GM23338 (cell line): ENCODE measurements around the gene EPHA3. TPM values are rescaled to one million over a fixed set of nuclear protein-coding genes. Genes with fewer than 3 reads are reported as not detected.

Experiments
- ATAC-seq: fragments of 200-7000 bp; cut with Tn5 transposase; 3 replicates; pipeline ENCODE4 v1.9.1; 2020
- DNase-seq: peaks from one replicate; pipeline ENCODE4 v3.0.0-alpha.2; 2015; ENCODE audit warnings: low spot score
- H2AFZ ChIP-seq: fragments of 200-600 bp; sonication (generic); 2 replicates; pipeline ENCODE4 v1.8.0; 2016; ENCODE audit warnings: antibody characterized with exemption, mild to moderate bottlenecking, moderate library complexity
- H3F3A ChIP-seq: fragments of 200-600 bp; sonication (generic); replicated peaks from 2 replicates; pipeline ENCODE4 v1.8.0; 2017; ENCODE audit warnings: antibody characterized with exemption, mixed run types, low read depth
- H3K27ac ChIP-seq: fragments of 200-600 bp; sonication (generic); 2 replicates; pipeline ENCODE4 v1.6.1; 2016; ENCODE audit warnings: low read depth
- H3K27me3 ChIP-seq: fragments of 200-600 bp; sonication (generic); 2 replicates; pipeline ENCODE4 v1.8.0; 2016; ENCODE audit warnings: mild to moderate bottlenecking, mixed run types, moderate library complexity; ENCODE audit not compliant: insufficient read depth
- H3K36me3 ChIP-seq: fragments of 200-600 bp; sonication (generic); 2 replicates; pipeline ENCODE4 v1.8.0; 2016; ENCODE audit warnings: mild to moderate bottlenecking; ENCODE audit not compliant: insufficient read depth
- H3K4me1 ChIP-seq: fragments of 200-600 bp; sonication (generic); 2 replicates; pipeline ENCODE4 v1.8.0; 2016; ENCODE audit warnings: mild to moderate bottlenecking, moderate library complexity; ENCODE audit not compliant: insufficient read depth
- H3K4me2 ChIP-seq: fragments of 200-600 bp; sonication (generic); 2 replicates; pipeline ENCODE4 v1.7.1; 2017; ENCODE audit warnings: mixed run types
- H3K4me3 ChIP-seq: fragments of 200-600 bp; sonication (generic); 2 replicates; pipeline ENCODE4 v1.6.1; 2016; ENCODE audit warnings: mixed run types
- H3K79me2 ChIP-seq: fragments of 200-600 bp; sonication (generic); replicated peaks from 2 replicates; pipeline ENCODE4 v1.8.0; 2017; ENCODE audit warnings: mild to moderate bottlenecking; ENCODE audit not compliant: insufficient read depth
- H3K9me2 ChIP-seq: fragments of 200-600 bp; sonication (generic); 2 replicates; pipeline ENCODE4 v1.8.0; 2017; ENCODE audit not compliant: insufficient read depth
- H4K20me1 ChIP-seq: fragments of 200-600 bp; sonication (generic); replicated peaks from 2 replicates; pipeline ENCODE4 v1.8.0; 2017; ENCODE audit warnings: mild to moderate bottlenecking; ENCODE audit not compliant: insufficient read depth
- H3K27ac Mint-ChIP-seq: 2 replicates; pipeline ENCODE4 v1.8.0; 2020; ENCODE audit warnings: inconsistent platforms, mild to moderate bottlenecking, moderate library complexity, mixed read lengths
- H3K27me3 Mint-ChIP-seq: 3 replicates; pipeline ENCODE4 v1.8.0; 2022; ENCODE audit warnings: low read depth, mild to moderate bottlenecking, moderate library complexity, mixed read lengths, inconsistent platforms; ENCODE audit not compliant: insufficient read depth, poor library complexity
- H3K36me3 Mint-ChIP-seq: 3 replicates; pipeline ENCODE4 v1.8.0; 2021; ENCODE audit warnings: low read depth, mild to moderate bottlenecking, inconsistent platforms, moderate library complexity, mixed read lengths
- H3K4me1 Mint-ChIP-seq: 3 replicates; pipeline ENCODE4 v1.8.0; 2020; ENCODE audit warnings: mild to moderate bottlenecking, inconsistent platforms, mixed read lengths
- H3K4me3 Mint-ChIP-seq: 3 replicates; pipeline ENCODE4 v1.8.0; 2021; ENCODE audit warnings: moderate library complexity, mild to moderate bottlenecking, inconsistent platforms, mixed read lengths
- H3K9me3 Mint-ChIP-seq: 3 replicates; pipeline ENCODE4 v1.8.0; 2020; ENCODE audit warnings: moderate library complexity, mild to moderate bottlenecking, inconsistent platforms, mixed read lengths
- CREB1 ChIP-seq: fragments of 250-450 bp; sonication (Bioruptor Pico); IDR thresholded peaks from 2 replicates; pipeline ENCODE4 v1.5.0; 2020; ENCODE audit warnings: low read depth, mild to moderate bottlenecking, moderate library complexity
- EZH2 ChIP-seq: fragments of 200-600 bp; sonication (generic); IDR thresholded peaks from one replicate; pipeline ENCODE4 v1.8.0; 2017; ENCODE audit warnings: antibody characterized with exemption, mild to moderate bottlenecking, low read depth; ENCODE audit not compliant: unreplicated experiment
- POLR2AphosphoS5 ChIP-seq: IDR thresholded peaks from 2 replicates; pipeline ENCODE4 v1.6.1; 2016; ENCODE audit warnings: antibody characterized with exemption, low read depth
- STAT1 ChIP-seq: IDR thresholded peaks from one replicate; pipeline ENCODE4 v1.6.1; 2016; ENCODE audit warnings: antibody characterized with exemption; ENCODE audit not compliant: unreplicated experiment
- ZNF114 ChIP-seq: fragments of 250-450 bp; sonication (Bioruptor Pico); IDR thresholded peaks from 2 replicates; pipeline ENCODE4 v1.5.0; 2020; ENCODE audit warnings: mild to moderate bottlenecking, moderate library complexity
- polyA plus RNA-seq: library from polyadenylated mRNA; unstranded; fragments of >200 nt; fragmentation: Nextera tagmentation; extraction: Ambion mirVana; gene quantifications from 2 replicates; pipeline ENCODE4 v1.2.1, GENCODE V29; 2016
- total RNA-seq: library from RNA; depleted of rRNA; stranded (reverse); fragments of >200 nt; shearing (Covaris generic); gene quantifications from 2 replicates; pipeline ENCODE4 v1.2.3, GENCODE V29; 2014
- TF ChIP-seq, protein P1 (sequence below): fragments of 250-450 bp; sonication (Bioruptor Pico); IDR thresholded peaks from 2 replicates; pipeline ENCODE4 v1.5.0; 2020; ENCODE audit warnings: mild to moderate bottlenecking, moderate library complexity

Gene EPHA3
- total and polyA plus RNA-seq, 2 experiments from 2014 or later: 0.05 to 0.21 TPM

DNA sequence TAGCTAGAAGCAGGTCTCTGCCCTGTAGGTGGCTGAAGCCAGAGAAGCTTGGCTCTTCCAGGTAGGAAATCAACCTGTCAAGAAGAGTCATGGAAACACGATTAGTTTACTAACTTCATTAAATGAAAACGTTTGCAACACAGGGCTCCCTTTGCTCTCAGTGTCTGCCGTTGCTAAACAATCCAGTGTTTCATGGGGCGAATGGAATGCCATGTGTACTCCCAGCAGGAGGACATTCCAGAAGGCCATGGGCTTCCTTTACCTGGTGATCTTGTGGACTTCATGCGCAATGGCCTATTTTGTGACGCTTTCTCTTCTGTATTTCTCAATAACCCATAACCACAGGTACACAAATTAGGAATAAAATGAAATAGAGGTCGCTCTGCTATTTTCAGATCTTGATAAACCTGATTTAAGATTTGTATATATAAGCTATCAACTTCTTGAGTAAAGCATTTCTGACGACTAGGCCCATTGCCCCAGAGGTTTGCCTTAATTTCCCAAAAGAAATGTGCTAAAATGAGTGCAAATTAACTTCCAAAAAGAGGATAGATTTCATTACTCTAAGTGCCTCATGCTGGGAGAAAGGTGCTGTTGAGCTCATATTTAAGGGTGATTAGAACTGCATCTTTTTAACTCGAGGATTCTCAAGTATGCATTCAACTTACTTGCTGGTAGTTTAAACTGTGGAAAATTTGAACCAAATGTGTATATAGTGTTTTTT is 171.0 kb downstream of the EPHA3 start:
- Histone ChIP-seq H3K4me3 (no peak overlapping the region), H3K9me2 (no peaks in the 10 kb centered on the region), H3K4me2 (0 out of 2 replicates have a peak overlapping the region, but pooled peaks have one; percentile 2), H2AFZ (no peak overlapping the region), H3K27me3 (no peaks in the 10 kb centered on the region), H3K36me3 (no peaks in the 10 kb centered on the region), H3F3A (no peaks in the 10 kb centered on the region), H4K20me1 (no peaks in the 10 kb centered on the region), H3K79me2 (no peaks in the 10 kb centered on the region), H3K27ac (no peak overlapping the region), H3K4me1 (peaks cover 23% of the 10 kb centered on the region)
- Mint-ChIP-seq H3K27ac (peak overlapping the region; percentile 94), H3K9me3 (no peaks in the 10 kb centered on the region), H3K27me3 (peaks cover 2% of the 10 kb centered on the region), H3K4me3 (no peak overlapping the region), H3K4me1 (peaks cover 41% of the 10 kb centered on the region), H3K36me3 (no peaks in the 10 kb centered on the region)
- no peak for TF ChIP-seq EZH2
- no peak for TF ChIP-seq POLR2AphosphoS5
- TF ChIP-seq, protein P1, sequence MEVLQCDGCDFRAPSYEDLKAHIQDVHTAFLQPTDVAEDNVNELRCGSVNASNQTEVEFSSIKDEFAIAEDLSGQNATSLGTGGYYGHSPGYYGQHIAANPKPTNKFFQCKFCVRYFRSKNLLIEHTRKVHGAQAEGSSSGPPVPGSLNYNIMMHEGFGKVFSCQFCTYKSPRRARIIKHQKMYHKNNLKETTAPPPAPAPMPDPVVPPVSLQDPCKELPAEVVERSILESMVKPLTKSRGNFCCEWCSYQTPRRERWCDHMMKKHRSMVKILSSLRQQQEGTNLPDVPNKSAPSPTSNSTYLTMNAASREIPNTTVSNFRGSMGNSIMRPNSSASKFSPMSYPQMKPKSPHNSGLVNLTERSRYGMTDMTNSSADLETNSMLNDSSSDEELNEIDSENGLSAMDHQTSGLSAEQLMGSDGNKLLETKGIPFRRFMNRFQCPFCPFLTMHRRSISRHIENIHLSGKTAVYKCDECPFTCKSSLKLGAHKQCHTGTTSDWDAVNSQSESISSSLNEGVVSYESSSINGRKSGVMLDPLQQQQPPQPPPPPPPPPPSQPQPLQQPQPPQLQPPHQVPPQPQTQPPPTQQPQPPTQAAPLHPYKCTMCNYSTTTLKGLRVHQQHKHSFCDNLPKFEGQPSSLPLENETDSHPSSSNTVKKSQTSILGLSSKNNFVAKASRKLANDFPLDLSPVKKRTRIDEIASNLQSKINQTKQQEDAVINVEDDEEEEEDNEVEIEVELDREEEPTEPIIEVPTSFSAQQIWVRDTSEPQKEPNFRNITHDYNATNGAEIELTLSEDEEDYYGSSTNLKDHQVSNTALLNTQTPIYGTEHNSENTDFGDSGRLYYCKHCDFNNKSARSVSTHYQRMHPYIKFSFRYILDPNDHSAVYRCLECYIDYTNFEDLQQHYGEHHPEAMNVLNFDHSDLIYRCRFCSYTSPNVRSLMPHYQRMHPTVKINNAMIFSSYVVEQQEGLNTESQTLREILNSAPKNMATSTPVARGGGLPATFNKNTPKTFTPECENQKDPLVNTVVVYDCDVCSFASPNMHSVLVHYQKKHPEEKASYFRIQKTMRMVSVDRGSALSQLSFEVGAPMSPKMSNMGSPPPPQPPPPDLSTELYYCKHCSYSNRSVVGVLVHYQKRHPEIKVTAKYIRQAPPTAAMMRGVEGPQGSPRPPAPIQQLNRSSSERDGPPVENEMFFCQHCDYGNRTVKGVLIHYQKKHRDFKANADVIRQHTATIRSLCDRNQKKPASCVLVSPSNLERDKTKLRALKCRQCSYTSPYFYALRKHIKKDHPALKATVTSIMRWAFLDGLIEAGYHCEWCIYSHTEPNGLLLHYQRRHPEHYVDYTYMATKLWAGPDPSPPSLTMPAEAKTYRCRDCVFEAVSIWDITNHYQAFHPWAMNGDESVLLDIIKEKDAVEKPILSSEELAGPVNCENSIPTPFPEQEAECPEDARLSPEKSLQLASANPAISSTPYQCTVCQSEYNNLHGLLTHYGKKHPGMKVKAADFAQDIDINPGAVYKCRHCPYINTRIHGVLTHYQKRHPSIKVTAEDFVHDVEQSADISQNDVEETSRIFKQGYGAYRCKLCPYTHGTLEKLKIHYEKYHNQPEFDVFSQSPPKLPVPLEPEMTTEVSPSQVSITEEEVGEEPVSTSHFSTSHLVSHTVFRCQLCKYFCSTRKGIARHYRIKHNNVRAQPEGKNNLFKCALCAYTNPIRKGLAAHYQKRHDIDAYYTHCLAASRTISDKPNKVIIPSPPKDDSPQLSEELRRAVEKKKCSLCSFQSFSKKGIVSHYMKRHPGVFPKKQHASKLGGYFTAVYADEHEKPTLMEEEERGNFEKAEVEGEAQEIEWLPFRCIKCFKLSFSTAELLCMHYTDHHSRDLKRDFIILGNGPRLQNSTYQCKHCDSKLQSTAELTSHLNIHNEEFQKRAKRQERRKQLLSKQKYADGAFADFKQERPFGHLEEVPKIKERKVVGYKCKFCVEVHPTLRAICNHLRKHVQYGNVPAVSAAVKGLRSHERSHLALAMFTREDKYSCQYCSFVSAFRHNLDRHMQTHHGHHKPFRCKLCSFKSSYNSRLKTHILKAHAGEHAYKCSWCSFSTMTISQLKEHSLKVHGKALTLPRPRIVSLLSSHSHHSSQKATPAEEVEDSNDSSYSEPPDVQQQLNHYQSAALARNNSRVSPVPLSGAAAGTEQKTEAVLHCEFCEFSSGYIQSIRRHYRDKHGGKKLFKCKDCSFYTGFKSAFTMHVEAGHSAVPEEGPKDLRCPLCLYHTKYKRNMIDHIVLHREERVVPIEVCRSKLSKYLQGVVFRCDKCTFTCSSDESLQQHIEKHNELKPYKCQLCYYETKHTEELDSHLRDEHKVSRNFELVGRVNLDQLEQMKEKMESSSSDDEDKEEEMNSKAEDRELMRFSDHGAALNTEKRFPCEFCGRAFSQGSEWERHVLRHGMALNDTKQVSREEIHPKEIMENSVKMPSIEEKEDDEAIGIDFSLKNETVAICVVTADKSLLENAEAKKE: peak; percentile 89
- peak; percentile 29; the same call in 1 of the 2 replicates for TF ChIP-seq CREB1 (CRISPR knock-in tag)
- no peak for TF ChIP-seq STAT1
- DNase-seq: peak; percentile 93
- peak; percentile 100 for ATAC-seq

DNA sequence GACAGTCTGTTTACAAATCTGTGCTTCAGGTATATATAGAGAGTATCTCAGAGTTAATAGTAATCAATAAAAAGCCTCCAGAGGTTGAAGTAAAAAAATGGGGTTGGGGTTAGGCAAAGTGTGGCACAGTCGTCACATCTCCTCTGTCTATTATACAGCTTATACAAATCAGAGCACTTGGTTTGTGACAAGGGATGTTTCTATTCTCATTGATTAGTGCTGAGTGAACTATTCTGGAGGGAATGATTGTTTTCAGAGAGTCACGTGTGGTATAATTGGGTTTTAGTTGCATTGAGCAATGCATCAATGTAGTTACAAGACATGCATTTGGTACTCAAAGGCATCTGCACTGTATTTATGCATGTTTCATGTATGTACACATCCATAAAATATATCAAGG is 172.9 kb downstream of the EPHA3 start:
- Histone ChIP-seq H3K27ac (no peak overlapping the region), H3K4me3 (no peak overlapping the region), H3K4me2 (no peak overlapping the region), H3K27me3 (no peaks in the 10 kb centered on the region), H2AFZ (no peak overlapping the region), H4K20me1 (no peaks in the 10 kb centered on the region), H3K9me2 (no peaks in the 10 kb centered on the region), H3F3A (no peaks in the 10 kb centered on the region), H3K79me2 (no peaks in the 10 kb centered on the region), H3K4me1 (peaks cover 23% of the 10 kb centered on the region), H3K36me3 (no peaks in the 10 kb centered on the region)
- Mint-ChIP-seq H3K27me3 (peaks cover 2% of the 10 kb centered on the region), H3K36me3 (no peaks in the 10 kb centered on the region), H3K4me3 (no peak overlapping the region), H3K27ac (no peak overlapping the region), H3K9me3 (no peaks in the 10 kb centered on the region; the same call in 2 of the 3 replicates), H3K4me1 (peaks cover 42% of the 10 kb centered on the region)
- DNase-seq (no peak), ATAC-seq (no peak)
- no peak for TF ChIP-seq ZNF114 (CRISPR knock-in tag)
- TF ChIP-seq, protein P1: no peak
